Astrocyte (in vitro differentiated cells and primary cell): ENCODE data around the gene OR4A16. TPM values are rescaled to one million over a fixed set of nuclear protein-coding genes. Genes with fewer than 3 reads are reported as not detected.

Source experiments
- DNase-seq: peaks from one replicate; pipeline ENCODE4 v3.0.0-alpha.2; 2010; ENCODE audit warnings: low read depth
- FAIRE-seq: peaks from 2 replicates; lab custom pipeline; 2011; peaks lifted over from hg19 to GRCh38; lab: Jason Lieb, UNC
- H2AFZ ChIP-seq: 2 replicates; pipeline ENCODE4 v1.6.0; 2012; ENCODE audit warnings: low read depth, low read length, inconsistent platforms
- H3K27ac ChIP-seq: 2 replicates; pipeline ENCODE4 v1.5.1; 2011; ENCODE audit warnings: low read depth, low read length, inconsistent platforms
- H3K27me3 ChIP-seq: 2 replicates; pipeline ENCODE4 v1.6.0; 2011; ENCODE audit warnings: low read length, inconsistent platforms; ENCODE audit not compliant: insufficient read depth
- H3K36me3 ChIP-seq: 2 replicates; pipeline ENCODE4 v1.5.1; 2011; ENCODE audit warnings: low read length, inconsistent platforms; ENCODE audit not compliant: insufficient read depth
- H3K4me1 ChIP-seq: 2 replicates; pipeline ENCODE4 v1.5.1; 2011; ENCODE audit warnings: low read length, inconsistent platforms; ENCODE audit not compliant: insufficient read depth
- H3K4me2 ChIP-seq: 2 replicates; pipeline ENCODE4 v1.6.0; 2012; ENCODE audit warnings: low read length, inconsistent platforms
- H3K4me3 ChIP-seq: 2 replicates; pipeline ENCODE4 v1.5.1; 2011; ENCODE audit warnings: low read depth, mild to moderate bottlenecking, low read length, inconsistent platforms; ENCODE audit not compliant: insufficient read depth
- H3K79me2 ChIP-seq: 2 replicates; pipeline ENCODE4 v1.6.0; 2012; ENCODE audit warnings: mild to moderate bottlenecking, low read length, inconsistent platforms; ENCODE audit not compliant: insufficient read depth
- H3K9ac ChIP-seq: 2 replicates; pipeline ENCODE4 v1.6.0; 2012; ENCODE audit warnings: mild to moderate bottlenecking, low read length, inconsistent platforms
- H3K9me3 ChIP-seq: 2 replicates; pipeline ENCODE4 v1.5.1; 2012; ENCODE audit warnings: low read depth, mild to moderate bottlenecking, low read length, inconsistent platforms; ENCODE audit not compliant: insufficient read depth
- H4K20me1 ChIP-seq: 2 replicates; pipeline ENCODE4 v1.6.0; 2012; ENCODE audit warnings: low read length, inconsistent platforms; ENCODE audit not compliant: insufficient read depth
- H3K27ac Mint-ChIP-seq: one replicate; pipeline ENCODE4 v1.8.0; 2021; ENCODE audit warnings: mild to moderate bottlenecking, mixed read lengths; ENCODE audit not compliant: unreplicated experiment
- H3K27me3 Mint-ChIP-seq: one replicate; pipeline ENCODE4 v1.8.0; 2021; ENCODE audit warnings: low read depth, mixed read lengths; ENCODE audit not compliant: unreplicated experiment
- H3K36me3 Mint-ChIP-seq: one replicate; pipeline ENCODE4 v1.8.0; 2021; ENCODE audit warnings: low read depth, mixed read lengths; ENCODE audit not compliant: unreplicated experiment
- H3K4me1 Mint-ChIP-seq: one replicate; pipeline ENCODE4 v1.8.0; 2021; ENCODE audit warnings: low read depth, mixed read lengths; ENCODE audit not compliant: unreplicated experiment
- H3K4me3 Mint-ChIP-seq: one replicate; pipeline ENCODE4 v1.8.0; 2021; ENCODE audit warnings: mild to moderate bottlenecking, moderate library complexity, mixed read lengths; ENCODE audit not compliant: unreplicated experiment
- H3K9me3 Mint-ChIP-seq: one replicate; pipeline ENCODE4 v1.8.0; 2021; ENCODE audit warnings: mild to moderate bottlenecking, mixed read lengths; ENCODE audit not compliant: unreplicated experiment
- EZH2 ChIP-seq: IDR thresholded peaks from 2 replicates; pipeline ENCODE4 v1.6.1; 2012; ENCODE audit warnings: mild to moderate bottlenecking, low read length, inconsistent platforms; ENCODE audit not compliant: insufficient read depth
- total RNA-seq: library from RNA; stranded (reverse); gene quantifications from 2 replicates; pipeline ENCODE4 v1.2.1, GENCODE V29; 2021
- TF ChIP-seq, protein P1 (sequence below): IDR thresholded peaks from 2 replicates; pipeline ENCODE4 v1.5.1; 2011; ENCODE audit warnings: low read depth, mild to moderate bottlenecking, inconsistent platforms, low read length, moderate library complexity; ENCODE audit not compliant: insufficient read depth

OR4A16 gene
- total RNA-seq, 1 donor from 2014 or later: not detected

DNA sequence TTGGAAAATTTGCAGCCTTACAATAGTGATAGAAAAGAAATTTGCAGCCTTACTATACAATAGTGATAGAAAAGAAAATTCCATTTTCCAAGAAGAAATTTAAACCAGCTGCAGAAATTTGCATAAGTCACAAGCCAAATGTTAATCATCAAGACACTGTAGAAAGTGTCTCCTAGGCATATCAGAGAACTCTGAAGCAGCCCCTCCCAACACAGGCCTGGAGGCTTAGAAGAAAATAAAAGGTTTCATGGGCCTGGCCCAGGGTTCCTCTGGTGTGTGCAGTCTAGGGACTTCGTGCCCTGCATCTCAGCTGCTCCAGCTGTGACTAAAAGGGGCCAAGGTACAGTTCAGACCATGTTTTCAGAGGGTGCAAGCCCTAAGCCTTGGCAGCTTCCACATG, 6.0 kb downstream of the OR4A16 start:
- Histone ChIP-seq H3K4me2 (no peak overlapping the region), H3K36me3 (no peaks in the 10 kb centered on the region), H2AFZ (no peak overlapping the region), H3K27ac (no peak overlapping the region), H3K9me3 (no peaks in the 10 kb centered on the region), H3K4me1 (no peaks in the 10 kb centered on the region), H3K9ac (no peak overlapping the region), H3K27me3 (no peaks in the 10 kb centered on the region), H3K4me3 (no peak overlapping the region), H3K79me2 (no peaks in the 10 kb centered on the region), H4K20me1 (no peaks in the 10 kb centered on the region)
- H3K36me3 Mint-ChIP-seq: no peaks in the 10 kb centered on the region
- FAIRE-seq (no peak), DNase-seq (no peak)
- H3K27ac Mint-ChIP-seq: no peak overlapping the region
- no peaks in the 10 kb centered on the region for H3K27me3 Mint-ChIP-seq
- H3K4me1 Mint-ChIP-seq: no peaks in the 10 kb centered on the region
- no peak overlapping the region for H3K4me3 Mint-ChIP-seq
- no peak for TF ChIP-seq EZH2
- TF ChIP-seq, protein P1, sequence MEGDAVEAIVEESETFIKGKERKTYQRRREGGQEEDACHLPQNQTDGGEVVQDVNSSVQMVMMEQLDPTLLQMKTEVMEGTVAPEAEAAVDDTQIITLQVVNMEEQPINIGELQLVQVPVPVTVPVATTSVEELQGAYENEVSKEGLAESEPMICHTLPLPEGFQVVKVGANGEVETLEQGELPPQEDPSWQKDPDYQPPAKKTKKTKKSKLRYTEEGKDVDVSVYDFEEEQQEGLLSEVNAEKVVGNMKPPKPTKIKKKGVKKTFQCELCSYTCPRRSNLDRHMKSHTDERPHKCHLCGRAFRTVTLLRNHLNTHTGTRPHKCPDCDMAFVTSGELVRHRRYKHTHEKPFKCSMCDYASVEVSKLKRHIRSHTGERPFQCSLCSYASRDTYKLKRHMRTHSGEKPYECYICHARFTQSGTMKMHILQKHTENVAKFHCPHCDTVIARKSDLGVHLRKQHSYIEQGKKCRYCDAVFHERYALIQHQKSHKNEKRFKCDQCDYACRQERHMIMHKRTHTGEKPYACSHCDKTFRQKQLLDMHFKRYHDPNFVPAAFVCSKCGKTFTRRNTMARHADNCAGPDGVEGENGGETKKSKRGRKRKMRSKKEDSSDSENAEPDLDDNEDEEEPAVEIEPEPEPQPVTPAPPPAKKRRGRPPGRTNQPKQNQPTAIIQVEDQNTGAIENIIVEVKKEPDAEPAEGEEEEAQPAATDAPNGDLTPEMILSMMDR: no peak
- peaks cover under 1% of the 10 kb centered on the region for H3K9me3 Mint-ChIP-seq

DNA sequence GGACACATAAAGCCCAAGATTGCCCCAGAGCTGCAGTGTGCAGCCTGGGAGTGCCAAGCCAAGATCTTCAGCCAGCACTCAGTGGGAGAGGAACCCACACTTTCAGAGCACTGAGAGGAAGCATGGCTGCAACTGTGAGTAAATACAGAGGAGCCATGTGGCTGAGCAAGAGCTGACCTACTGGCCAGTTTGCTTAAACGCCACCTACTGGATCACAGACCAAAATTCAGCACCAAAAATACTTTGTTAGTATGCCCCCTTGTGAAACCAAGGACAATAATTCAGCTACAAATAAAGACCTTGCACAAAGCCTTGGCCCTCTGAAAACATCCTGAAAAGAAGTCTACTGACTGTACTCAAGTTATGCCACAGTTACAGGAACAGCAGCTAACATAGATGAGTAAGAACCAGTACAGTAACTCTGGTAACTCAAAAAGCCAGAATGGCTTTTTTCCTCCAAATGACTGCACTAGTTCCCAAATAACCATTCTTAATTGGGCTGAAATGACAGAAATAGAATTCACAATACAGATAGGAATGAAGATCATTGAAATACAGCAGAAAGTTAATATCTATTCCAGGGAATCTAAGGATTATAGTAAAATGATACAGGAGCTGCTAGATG, 14.7 kb downstream of the OR4A16 start:
- no peaks in the 10 kb centered on the region for H3K36me3 Mint-ChIP-seq

DNA sequence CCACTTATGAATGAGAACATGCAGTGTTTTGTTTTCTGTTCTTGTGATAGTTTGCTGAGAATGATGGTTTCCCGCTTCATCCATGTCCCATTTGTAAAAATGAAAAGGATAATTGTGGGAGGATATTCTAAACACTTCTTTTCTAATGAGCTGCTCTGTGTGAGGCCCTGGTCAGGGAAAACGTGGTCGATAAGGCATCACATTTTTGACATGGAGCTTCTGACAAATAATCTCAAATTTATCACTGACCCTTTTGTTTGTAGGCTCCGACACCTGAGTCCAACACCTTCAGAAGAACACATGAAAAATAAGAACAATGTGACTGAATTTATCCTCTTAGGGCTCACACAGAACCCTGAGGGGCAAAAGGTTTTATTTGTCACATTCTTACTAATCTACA, 24.7 kb downstream of the OR4A16 start, which contains the start of gene OR4A15:
Gene OR4A15 (plus strand): TSS at position 301 of the 400 bp plus-strand sequence. CDS start 0 bp downstream, at position 301.
- no peaks in the 10 kb centered on the region for H3K4me1 Mint-ChIP-seq
- H3K27me3 Mint-ChIP-seq: no peaks in the 10 kb centered on the region
- no peak within 1 kb of the TSS for H3K27ac Mint-ChIP-seq
- Histone ChIP-seq H3K36me3 (no peaks in the 10 kb centered on the region), H3K9me3 (peaks cover 4% of the 10 kb centered on the region), H3K27ac (no peak within 1 kb of the TSS), H3K9ac (no peak within 1 kb of the TSS), H3K27me3 (no peaks in the 10 kb centered on the region), H3K79me2 (no peaks in the 10 kb centered on the region), H3K4me3 (no peak within 1 kb of the TSS), H3K4me1 (no peaks in the 10 kb centered on the region), H2AFZ (no peak within 1 kb of the TSS), H3K4me2 (no peak within 1 kb of the TSS), H4K20me1 (no peaks in the 10 kb centered on the region)
- TF ChIP-seq, protein P1: no peak
- TF ChIP-seq EZH2: no peak
- FAIRE-seq (no peak), DNase-seq (no peak)
- no peaks in the 10 kb centered on the region for H3K36me3 Mint-ChIP-seq
- peaks cover 7% of the 10 kb centered on the region for H3K9me3 Mint-ChIP-seq
- no peak within 1 kb of the TSS for H3K4me3 Mint-ChIP-seq

More for the DNA sequence above, 14.7 kb downstream of the OR4A16 start:
- no peak overlapping the region for H2AFZ ChIP-seq
- H3K9me3 ChIP-seq: peaks cover 18% of the 10 kb centered on the region
- H3K4me1 Mint-ChIP-seq: no peaks in the 10 kb centered on the region
- no peaks in the 10 kb centered on the region for H4K20me1 ChIP-seq
- DNase-seq (no peak), FAIRE-seq (no peak)
- H3K27ac ChIP-seq: no peak overlapping the region
- no peaks in the 10 kb centered on the region for H3K27me3 ChIP-seq
- no peaks in the 10 kb centered on the region for H3K4me1 ChIP-seq
- no peak overlapping the region for H3K4me3 ChIP-seq
- H3K27ac Mint-ChIP-seq: no peak overlapping the region
- no peaks in the 10 kb centered on the region for H3K79me2 ChIP-seq
- H3K9ac ChIP-seq: no peak overlapping the region
- no peaks in the 10 kb centered on the region for H3K27me3 Mint-ChIP-seq
- no peak for TF ChIP-seq EZH2
- TF ChIP-seq, protein P1: no peak
- H3K9me3 Mint-ChIP-seq: peaks cover 2% of the 10 kb centered on the region
- H3K4me2 ChIP-seq: no peak overlapping the region
- H3K36me3 ChIP-seq: no peaks in the 10 kb centered on the region
- no peak overlapping the region for H3K4me3 Mint-ChIP-seq
